Measurements from ENCODE around the gene CFDP1. TPM values are rescaled to one million over a fixed set of nuclear protein-coding genes. Genes with fewer than 3 reads are reported as not detected.
"Not testable (repeated sequence)": the region's sequence is repeated elsewhere in the genome, so short reads cannot be mapped to it uniquely, and the experiment has no call there.

Gene CFDP1
- total RNA-seq, 4 donors from 2014 or later, result 51.2 to 318 (median 145) TPM

- Histone ChIP-seq H3K4me3 (no peak overlapping the region), H3K9me3 (no peaks in the 10 kb centered on the region), H3K27ac (no peak overlapping the region), H3K27me3 (peaks cover 6% of the 10 kb centered on the region), H3K4me1 (peaks cover 7 to 17% (median 10%) of the 10 kb centered on the region in 4 donors), H3K36me3 (no peaks in the 10 kb centered on the region)
- intact Hi-C loops (cut with DNase I; ENCODE audit: low total_unique reads) (no loop called here), in situ Hi-C loops (cut with MboI; ENCODE audit: low pct_ligation_motif_present in 1 of 4, low pct_unique_long_range_greater_than_20kb in 1 of 4, low sequenced_read_pairs in 3 of 4) (no loop called here)
- no peak for DNase-seq
- TF ChIP-seq POLR2A (IDR thresholded peaks at IDR 0.05), result no peak
- TF ChIP-seq, protein P1, sequence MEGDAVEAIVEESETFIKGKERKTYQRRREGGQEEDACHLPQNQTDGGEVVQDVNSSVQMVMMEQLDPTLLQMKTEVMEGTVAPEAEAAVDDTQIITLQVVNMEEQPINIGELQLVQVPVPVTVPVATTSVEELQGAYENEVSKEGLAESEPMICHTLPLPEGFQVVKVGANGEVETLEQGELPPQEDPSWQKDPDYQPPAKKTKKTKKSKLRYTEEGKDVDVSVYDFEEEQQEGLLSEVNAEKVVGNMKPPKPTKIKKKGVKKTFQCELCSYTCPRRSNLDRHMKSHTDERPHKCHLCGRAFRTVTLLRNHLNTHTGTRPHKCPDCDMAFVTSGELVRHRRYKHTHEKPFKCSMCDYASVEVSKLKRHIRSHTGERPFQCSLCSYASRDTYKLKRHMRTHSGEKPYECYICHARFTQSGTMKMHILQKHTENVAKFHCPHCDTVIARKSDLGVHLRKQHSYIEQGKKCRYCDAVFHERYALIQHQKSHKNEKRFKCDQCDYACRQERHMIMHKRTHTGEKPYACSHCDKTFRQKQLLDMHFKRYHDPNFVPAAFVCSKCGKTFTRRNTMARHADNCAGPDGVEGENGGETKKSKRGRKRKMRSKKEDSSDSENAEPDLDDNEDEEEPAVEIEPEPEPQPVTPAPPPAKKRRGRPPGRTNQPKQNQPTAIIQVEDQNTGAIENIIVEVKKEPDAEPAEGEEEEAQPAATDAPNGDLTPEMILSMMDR (IDR thresholded peaks at IDR 0.05), result no peak
- TF ChIP-seq POLR2AphosphoS5 (IDR thresholded peaks at IDR 0.05), result no peak
- no peak for TF ChIP-seq EP300 (IDR thresholded peaks at IDR 0.05; ENCODE audit: low read depth)
- WGBS, 2 donors (ENCODE audit: low coverage in 1 of 2), result 82% methylated on average over 6 of the region's 6 CpGs; no CpG with 5 or more reads in 1 of the 2 donors
These were observed 161.7 kb downstream of the CFDP1 start for GRCh38 chr16:75271441-75272096.

DNA sequence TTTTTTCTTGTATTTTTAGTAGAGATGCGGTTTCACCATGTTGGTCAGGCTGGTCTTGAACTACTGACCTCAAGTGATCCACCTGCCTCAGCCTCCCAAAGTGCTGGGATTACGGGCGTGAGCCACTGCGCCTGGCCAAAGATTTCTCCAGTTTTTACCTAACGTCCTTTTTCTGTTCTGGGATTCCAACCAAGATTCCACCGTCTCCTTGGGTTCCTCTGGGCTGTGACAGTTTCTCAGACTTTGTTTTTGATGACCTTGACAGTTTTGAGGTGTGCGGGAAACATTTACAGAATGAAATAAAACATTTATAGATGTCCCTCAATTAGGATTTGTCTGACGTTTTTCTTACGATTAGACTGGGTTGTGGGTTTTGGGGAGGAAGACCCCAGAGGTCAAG lies 163.9 kb downstream of the CFDP1 start:
- peaks cover 16 to 29% (median 23%) of the 10 kb centered on the region in 4 donors for H3K4me1 ChIP-seq
- H3K4me3 ChIP-seq; H3K27ac ChIP-seq; H3K36me3 ChIP-seq; in situ Hi-C loops (cut with MboI; ENCODE audit: low pct_ligation_motif_present in 1 of 4, low pct_unique_long_range_greater_than_20kb in 1 of 4, low sequenced_read_pairs in 3 of 4); H3K9me3 ChIP-seq; H3K27me3 ChIP-seq; DNase-seq; intact Hi-C loops (cut with DNase I; ENCODE audit: low total_unique reads): not testable (repeated sequence)
- 70 to 86% methylated on average over 8 to 9 of the region's 9 CpGs for WGBS, 2 donors (ENCODE audit: low coverage in 1 of 2)

- WGBS, 2 donors (ENCODE audit: low coverage in 1 of 2), result 55% methylated on average over 6 of the region's 10 CpGs; no CpG with 5 or more reads in 1 of the 2 donors
- intact Hi-C loops (cut with DNase I; ENCODE audit: low total_unique reads), result no loop called here
These were observed 165.6 kb downstream of the CFDP1 start for GRCh38 chr16:75267631-75268264.

DNA sequence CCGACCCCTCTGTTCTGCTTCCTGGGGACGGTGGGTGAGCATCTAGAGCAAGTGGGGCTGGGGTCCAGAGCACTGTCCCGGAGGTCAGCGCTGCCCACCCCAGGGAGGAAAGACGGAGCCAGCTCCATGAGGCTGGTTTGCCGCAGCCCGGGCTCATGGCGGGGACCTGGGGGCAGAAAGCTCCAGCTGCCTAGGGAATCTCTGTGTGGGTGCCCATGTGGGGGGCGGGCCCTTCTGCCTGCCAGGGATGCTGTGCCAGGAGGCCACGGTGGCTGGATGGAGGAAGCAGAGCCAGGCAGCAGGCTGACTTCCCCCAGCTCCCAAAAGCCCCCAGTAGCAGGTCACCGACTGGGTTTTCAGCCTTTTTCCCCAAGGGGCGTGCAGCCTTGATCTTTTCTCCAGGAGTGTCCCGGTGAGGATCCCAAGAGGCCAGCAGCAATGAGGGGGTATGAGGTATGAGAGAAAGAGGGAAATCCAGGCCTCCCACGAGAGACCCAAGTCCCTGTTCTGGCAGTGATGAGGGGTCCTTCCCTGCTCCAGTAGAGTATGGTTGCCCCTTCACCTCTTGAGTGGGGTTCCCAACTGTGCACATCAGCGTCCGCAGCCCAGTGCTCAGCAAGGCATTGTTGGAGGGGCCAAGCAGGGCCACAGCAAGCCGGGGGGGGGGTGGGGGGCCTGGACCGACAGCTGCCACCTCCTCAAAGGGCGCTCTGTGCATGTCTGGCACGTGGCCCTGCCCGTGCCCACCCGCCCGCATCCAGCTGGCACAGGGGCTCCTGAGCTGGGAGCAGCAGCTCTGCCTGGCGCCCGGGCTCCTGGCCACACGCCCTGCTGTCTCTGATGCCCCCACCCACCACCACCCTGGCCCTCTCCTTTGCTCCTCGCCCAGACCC lies 166.3 kb downstream of the CFDP1 start:
- Histone ChIP-seq H3K4me3 (no peak overlapping the region), H3K27me3 (no peaks in the 10 kb centered on the region), H3K36me3 (no peaks in the 10 kb centered on the region), H3K4me1 (peaks cover 40 to 53% (median 46%) of the 10 kb centered on the region in 4 donors), H3K9me3 (no peaks in the 10 kb centered on the region), H3K27ac (peak overlapping the region; percentile 34 to 92 (median 67))
- no peak for DNase-seq
- 76% methylated on average over 24 of the region's 27 CpGs; no CpG with 5 or more reads in 1 of the 2 donors for WGBS, 2 donors (ENCODE audit: low coverage in 1 of 2)
- TF ChIP-seq POLR2AphosphoS5 (IDR thresholded peaks at IDR 0.05) (no peak), POLR2A (IDR thresholded peaks at IDR 0.05) (no peak), EP300 (IDR thresholded peaks at IDR 0.05; ENCODE audit: low read depth) (no peak)
- TF ChIP-seq, protein P1 (IDR thresholded peaks at IDR 0.05), result no peak
- in situ Hi-C loops (cut with MboI; ENCODE audit: low pct_ligation_motif_present in 1 of 4, low pct_unique_long_range_greater_than_20kb in 1 of 4, low sequenced_read_pairs in 3 of 4), result no loop called here
- intact Hi-C loops (cut with DNase I; ENCODE audit: low total_unique reads), result no loop called here

More at GRCh38 chr16:75267631-75268264, 165.6 kb downstream of the CFDP1 start:
- peak overlapping the region; percentile 49 to 63 (median 54) for H3K27ac ChIP-seq
- TF ChIP-seq POLR2A (IDR thresholded peaks at IDR 0.05) (peak; percentile 45), EP300 (IDR thresholded peaks at IDR 0.05; ENCODE audit: low read depth) (no peak), POLR2AphosphoS5 (IDR thresholded peaks at IDR 0.05) (peak; percentile 48 to 85 (median 61))
- TF ChIP-seq, protein P1 (IDR thresholded peaks at IDR 0.05), result no peak
- H3K36me3 ChIP-seq, result no peaks in the 10 kb centered on the region
- DNase-seq, result peak; percentile 84
- peaks cover 32 to 45% (median 40%) of the 10 kb centered on the region in 4 donors for H3K4me1 ChIP-seq
- no peak overlapping the region for H3K4me3 ChIP-seq
- peaks cover 4% of the 10 kb centered on the region for H3K27me3 ChIP-seq
- in situ Hi-C loops (cut with MboI; ENCODE audit: low pct_ligation_motif_present in 1 of 4, low pct_unique_long_range_greater_than_20kb in 1 of 4, low sequenced_read_pairs in 3 of 4), result no loop called here
- H3K9me3 ChIP-seq, result no peaks in the 10 kb centered on the region
